IPS-18c (cell line): ENCODE results near the gene UXS1.
"Not testable (repeated sequence)": the region's sequence is repeated elsewhere in the genome, so short reads cannot be mapped to it uniquely, and the experiment has no call there.

ENCODE experiments used
- H3K4me3 ChIP-seq: 2 replicates; pipeline ENCODE4 v1.7.0; 2013; ENCODE audit warnings: low read depth, mild to moderate bottlenecking, low read length, moderate library complexity; ENCODE audit not compliant: insufficient read depth
- H3K9me3 ChIP-seq: one replicate; pipeline ENCODE4 v1.6.1; 2013; ENCODE audit warnings: mild to moderate bottlenecking, low read length, moderate library complexity; ENCODE audit not compliant: control insufficient read depth, insufficient read depth

Gene UXS1

GRCh38 chr2:106144621-106145331 is 49.3 kb downstream of the UXS1 start:
- H3K9me3 ChIP-seq: no peaks in the 10 kb centered on the region
- no peak overlapping the region for H3K4me3 ChIP-seq

- H3K9me3 ChIP-seq: no peaks in the 10 kb centered on the region
- H3K4me3 ChIP-seq: no peak overlapping the region
Observed at GRCh38 chr2:106143495-106144215, 50.4 kb downstream of the UXS1 start.

DNA sequence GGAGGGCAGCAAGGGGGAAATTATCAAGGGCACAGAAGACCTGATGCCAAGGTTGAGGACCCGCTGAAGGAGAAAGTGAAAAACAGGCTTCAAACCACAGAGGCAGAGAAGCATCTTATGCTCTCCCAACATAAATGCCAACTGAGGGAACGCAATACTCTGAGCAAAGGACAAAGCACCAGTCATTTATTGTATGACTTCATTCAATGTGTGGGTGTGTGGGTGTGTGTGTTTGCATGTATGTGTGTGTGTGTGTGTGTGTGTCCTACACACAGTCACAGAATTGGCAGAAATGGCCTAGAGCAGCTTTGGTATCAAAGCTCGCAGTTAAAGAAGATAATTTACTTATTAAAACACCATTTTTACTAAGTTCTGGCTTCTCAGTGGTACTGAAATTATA is 51.4 kb downstream of the UXS1 start:
- H3K9me3 ChIP-seq: no peaks in the 10 kb centered on the region
- H3K4me3 ChIP-seq: no peak overlapping the region

GRCh38 chr2:106140913-106141312 is 53.2 kb downstream of the UXS1 start:
- H3K4me3 ChIP-seq: no peak overlapping the region
- H3K9me3 ChIP-seq: no peaks in the 10 kb centered on the region

- Histone ChIP-seq H3K9me3 (no peaks in the 10 kb centered on the region), H3K4me3 (no peak overlapping the region)
Observed at GRCh38 chr2:106140113-106140512, 54.0 kb downstream of the UXS1 start.

DNA sequence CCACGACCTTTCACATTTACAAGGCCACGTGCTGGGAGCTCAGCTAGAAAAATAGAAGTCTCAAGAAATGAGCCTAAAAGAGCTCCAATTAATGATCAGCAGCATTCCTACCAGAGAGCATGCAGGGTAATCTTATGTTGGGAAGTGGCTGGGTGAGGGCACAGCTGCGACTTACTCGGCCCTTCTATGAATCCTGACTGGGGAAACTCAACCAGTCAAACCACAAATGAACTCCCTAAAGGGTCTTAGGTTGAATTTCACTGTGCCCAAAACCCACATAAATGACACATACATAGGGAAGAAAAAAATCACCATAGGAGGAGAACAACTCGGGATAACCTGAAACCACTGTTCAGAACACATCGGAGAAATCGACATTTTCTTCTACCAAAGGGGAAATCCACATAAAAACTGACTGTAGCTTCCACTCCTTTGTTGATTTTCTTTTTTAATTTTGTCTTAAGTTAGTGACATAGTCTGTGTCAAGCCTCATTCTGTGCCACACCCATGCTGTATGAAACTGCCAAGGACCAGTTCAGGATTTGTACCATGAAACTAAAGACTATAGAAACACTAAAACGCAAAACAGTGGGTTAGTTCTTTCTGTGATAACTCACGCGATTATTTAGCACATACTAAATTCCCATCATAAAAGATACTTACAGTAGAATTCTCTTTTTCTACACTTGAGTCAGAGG is 54.7 kb downstream of the UXS1 start:
- Histone ChIP-seq H3K9me3 (no peaks in the 10 kb centered on the region), H3K4me3 (no peak overlapping the region)

- no peak overlapping the region for H3K4me3 ChIP-seq
- no peaks in the 10 kb centered on the region for H3K9me3 ChIP-seq
Observed at GRCh38 chr2:106138543-106139237, 55.4 kb downstream of the UXS1 start.

GRCh38 chr2:106137731-106138521 is 56.2 kb downstream of the UXS1 start:
- Histone ChIP-seq H3K9me3 (no peaks in the 10 kb centered on the region), H3K4me3 (no peak overlapping the region)

GRCh38 chr2:106131192-106131591 is 62.9 kb downstream of the UXS1 start:
- H3K4me3 ChIP-seq, H3K9me3 ChIP-seq: not testable (repeated sequence)

GRCh38 chr2:106130251-106130998 is 63.7 kb downstream of the UXS1 start:
- H3K9me3 ChIP-seq: no peaks in the 10 kb centered on the region
- no peak overlapping the region; the same call in 1 of the 2 replicates for H3K4me3 ChIP-seq

DNA sequence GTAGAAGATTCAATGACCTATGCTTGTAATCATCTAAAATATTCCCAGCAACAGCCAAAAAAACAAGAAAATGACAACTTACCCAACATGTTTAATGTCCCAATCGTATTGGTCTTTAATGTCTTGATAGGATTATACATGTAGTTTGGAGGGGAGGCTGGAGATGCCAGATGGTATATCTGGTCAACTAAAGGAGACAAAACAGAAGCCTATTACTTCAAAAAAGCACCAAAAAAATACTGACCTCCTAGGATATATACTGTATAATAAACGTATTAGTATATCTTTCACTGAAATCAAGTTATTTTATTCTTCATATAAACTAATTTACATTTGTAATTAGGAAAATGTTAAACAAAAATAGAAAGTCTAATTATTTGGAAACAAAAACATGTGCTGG is 64.5 kb downstream of the UXS1 start:
- Histone ChIP-seq H3K9me3 (no peaks in the 10 kb centered on the region), H3K4me3 (no peak overlapping the region)

- Histone ChIP-seq H3K9me3 (no peaks in the 10 kb centered on the region), H3K4me3 (no peak overlapping the region)
Observed at GRCh38 chr2:106129150-106129549, 65.0 kb downstream of the UXS1 start.

- H3K4me3 ChIP-seq: no peak overlapping the region
Observed at GRCh38 chr2:106127776-106128268, 66.3 kb downstream of the UXS1 start.

GRCh38 chr2:106127282-106127771 is 66.8 kb downstream of the UXS1 start:
- Histone ChIP-seq H3K4me3 (no peak overlapping the region), H3K9me3 (no peaks in the 10 kb centered on the region)

More at GRCh38 chr2:106127776-106128268, 66.3 kb downstream of the UXS1 start:
- H3K9me3 ChIP-seq: no peaks in the 10 kb centered on the region

GRCh38 chr2:106126705-106127281 is 67.3 kb downstream of the UXS1 start:
- Histone ChIP-seq H3K9me3 (no peaks in the 10 kb centered on the region), H3K4me3 (no peak overlapping the region)

DNA sequence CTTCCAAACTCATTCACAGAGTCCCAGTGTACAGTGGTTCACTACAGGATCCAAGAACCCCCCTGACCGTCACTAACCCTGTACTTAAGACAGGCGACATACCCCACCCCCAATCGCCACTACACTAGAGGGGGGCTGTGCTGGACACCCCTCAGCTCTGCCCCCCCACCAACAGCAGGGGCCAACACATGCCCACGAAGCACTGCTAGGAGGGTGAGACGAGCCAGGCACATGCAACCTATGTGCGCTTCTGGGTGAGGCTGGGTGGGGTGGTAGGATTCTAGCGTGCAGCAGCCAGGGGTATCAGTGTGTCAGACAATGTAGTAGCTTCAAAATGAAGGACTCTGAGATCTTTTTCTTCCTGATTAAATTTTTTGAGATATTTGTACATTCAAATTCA is 67.8 kb downstream of the UXS1 start:
- Histone ChIP-seq H3K4me3 (no peak overlapping the region), H3K9me3 (no peaks in the 10 kb centered on the region)
